DND-41 (cell line): ENCODE results near the gene MORF4L1.

ENCODE experiments used
- EZH2 ChIP-seq: IDR thresholded peaks from 3 replicates; pipeline ENCODE4 v1.6.1; 2012; ENCODE audit warnings: borderline replicate concordance, low read depth, mild to moderate bottlenecking, moderate library complexity, low read length, inconsistent platforms; ENCODE audit not compliant: severe bottlenecking
- TF ChIP-seq, protein P1 (sequence below): IDR thresholded peaks from 2 replicates; pipeline ENCODE4 v1.5.1; 2012; ENCODE audit warnings: borderline replicate concordance, low read length, moderate library complexity, mild to moderate bottlenecking; ENCODE audit not compliant: poor library complexity, severe bottlenecking; ENCODE audit errors: extremely low read depth

DNA sequence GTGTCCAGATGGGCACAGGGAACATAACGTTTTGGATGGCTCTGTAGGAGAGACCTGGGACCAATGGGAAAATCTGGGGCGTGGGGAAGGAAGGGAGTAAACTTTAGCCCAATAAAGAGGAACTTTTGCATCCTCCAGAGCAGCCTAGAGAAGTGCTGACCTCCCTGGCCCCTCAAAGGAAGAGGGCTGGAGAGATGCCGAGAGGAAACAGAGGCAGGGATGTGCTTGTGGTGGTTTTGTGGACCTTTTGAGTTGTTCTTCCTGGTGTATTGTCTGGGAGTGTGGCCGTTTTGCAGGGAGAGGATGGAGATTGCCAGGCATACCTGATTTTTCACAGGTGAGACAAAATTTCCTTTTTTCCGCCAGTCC, 61.9 kb downstream of the MORF4L1 start:
- TF ChIP-seq, protein P1, sequence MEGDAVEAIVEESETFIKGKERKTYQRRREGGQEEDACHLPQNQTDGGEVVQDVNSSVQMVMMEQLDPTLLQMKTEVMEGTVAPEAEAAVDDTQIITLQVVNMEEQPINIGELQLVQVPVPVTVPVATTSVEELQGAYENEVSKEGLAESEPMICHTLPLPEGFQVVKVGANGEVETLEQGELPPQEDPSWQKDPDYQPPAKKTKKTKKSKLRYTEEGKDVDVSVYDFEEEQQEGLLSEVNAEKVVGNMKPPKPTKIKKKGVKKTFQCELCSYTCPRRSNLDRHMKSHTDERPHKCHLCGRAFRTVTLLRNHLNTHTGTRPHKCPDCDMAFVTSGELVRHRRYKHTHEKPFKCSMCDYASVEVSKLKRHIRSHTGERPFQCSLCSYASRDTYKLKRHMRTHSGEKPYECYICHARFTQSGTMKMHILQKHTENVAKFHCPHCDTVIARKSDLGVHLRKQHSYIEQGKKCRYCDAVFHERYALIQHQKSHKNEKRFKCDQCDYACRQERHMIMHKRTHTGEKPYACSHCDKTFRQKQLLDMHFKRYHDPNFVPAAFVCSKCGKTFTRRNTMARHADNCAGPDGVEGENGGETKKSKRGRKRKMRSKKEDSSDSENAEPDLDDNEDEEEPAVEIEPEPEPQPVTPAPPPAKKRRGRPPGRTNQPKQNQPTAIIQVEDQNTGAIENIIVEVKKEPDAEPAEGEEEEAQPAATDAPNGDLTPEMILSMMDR: no peak
- TF ChIP-seq EZH2: no peak
